A673 (cell line): Measurements from ENCODE around the gene COL5A1.

Source experiments
- EZH2 ChIP-seq: fragments of 200-600 bp; sonication (generic); IDR thresholded peaks from 2 replicates; pipeline ENCODE4 v1.6.1; 2017; ENCODE audit warnings: borderline replicate concordance, low read depth, mild to moderate bottlenecking, mixed read lengths, antibody characterized with exemption, low read length; ENCODE audit not compliant: poor library complexity, severe bottlenecking
- TF ChIP-seq, protein P1 (sequence below): fragments of 300-800, 200-600 bp; sonication (generic); conservative IDR thresholded peaks from 2 replicates; pipeline ENCODE4 v1.5.1; 2017; ENCODE audit warnings: low read depth, mild to moderate bottlenecking, antibody characterized with exemption, low read length, moderate library complexity, mixed read lengths

DNA sequence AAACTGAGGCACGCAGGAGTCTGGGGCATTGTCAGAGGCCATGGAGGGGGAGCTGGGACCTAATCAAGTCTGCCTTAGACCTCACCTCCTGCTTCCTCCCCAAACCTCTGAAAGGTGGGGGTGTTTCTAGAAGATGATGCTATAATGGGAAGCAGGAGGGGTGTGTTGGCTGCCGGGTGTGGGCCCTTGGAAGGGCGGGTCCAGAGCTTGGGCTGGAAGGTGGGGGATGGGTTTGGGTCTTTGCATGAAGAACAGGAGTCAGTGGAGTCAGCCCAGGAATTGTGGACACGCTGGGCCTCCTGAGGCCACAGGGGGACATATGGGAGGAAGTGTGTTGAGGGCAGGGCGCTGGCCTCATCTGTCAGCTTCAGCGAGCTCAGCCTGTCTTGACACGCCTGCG lies 138.0 kb downstream of the COL5A1 start:
- TF ChIP-seq, protein P1, sequence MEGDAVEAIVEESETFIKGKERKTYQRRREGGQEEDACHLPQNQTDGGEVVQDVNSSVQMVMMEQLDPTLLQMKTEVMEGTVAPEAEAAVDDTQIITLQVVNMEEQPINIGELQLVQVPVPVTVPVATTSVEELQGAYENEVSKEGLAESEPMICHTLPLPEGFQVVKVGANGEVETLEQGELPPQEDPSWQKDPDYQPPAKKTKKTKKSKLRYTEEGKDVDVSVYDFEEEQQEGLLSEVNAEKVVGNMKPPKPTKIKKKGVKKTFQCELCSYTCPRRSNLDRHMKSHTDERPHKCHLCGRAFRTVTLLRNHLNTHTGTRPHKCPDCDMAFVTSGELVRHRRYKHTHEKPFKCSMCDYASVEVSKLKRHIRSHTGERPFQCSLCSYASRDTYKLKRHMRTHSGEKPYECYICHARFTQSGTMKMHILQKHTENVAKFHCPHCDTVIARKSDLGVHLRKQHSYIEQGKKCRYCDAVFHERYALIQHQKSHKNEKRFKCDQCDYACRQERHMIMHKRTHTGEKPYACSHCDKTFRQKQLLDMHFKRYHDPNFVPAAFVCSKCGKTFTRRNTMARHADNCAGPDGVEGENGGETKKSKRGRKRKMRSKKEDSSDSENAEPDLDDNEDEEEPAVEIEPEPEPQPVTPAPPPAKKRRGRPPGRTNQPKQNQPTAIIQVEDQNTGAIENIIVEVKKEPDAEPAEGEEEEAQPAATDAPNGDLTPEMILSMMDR: no peak
- TF ChIP-seq EZH2: no peak
